Right cardiac atrium (tissue), 5 donors: ENCODE measurements around the gene GLRX. TPM values are rescaled to one million over a fixed set of nuclear protein-coding genes. Genes with fewer than 3 reads are reported as not detected.

Experiments used
- ATAC-seq, 2 donors: fragments of 200-7000 bp; cut with Tn5 transposase; one replicate each; pipeline versions ENCODE4 v1.8.0 to v1.9.1; 2020; ENCODE audit warnings: moderate library complexity in 2 of 2, mild to moderate bottlenecking in 1 of 2
- DNase-seq, 3 donors: peaks; one replicate each; pipeline ENCODE4 v3.0.0-alpha.2; 2020
- H3K27ac ChIP-seq: one replicate; pipeline ENCODE4 v1.5.1; 2013; ENCODE audit warnings: mild to moderate bottlenecking, low read length, control low read depth, moderate library complexity
- H3K27me3 ChIP-seq: one replicate; pipeline ENCODE4 v1.6.1; 2013; ENCODE audit not compliant: control insufficient read depth, insufficient read depth
- H3K4me1 ChIP-seq: one replicate; pipeline ENCODE4 v1.6.1; 2013; ENCODE audit warnings: low read length; ENCODE audit not compliant: control insufficient read depth, insufficient read depth
- H3K4me3 ChIP-seq: one replicate; pipeline ENCODE4 v1.5.1; 2013; ENCODE audit warnings: low read length, control low read depth
- H3K9me3 ChIP-seq: one replicate; pipeline ENCODE4 v1.6.1; 2013; ENCODE audit warnings: low read length; ENCODE audit not compliant: control insufficient read depth
- WGBS: extraction: QIAGEN DNeasy Blood & Tissue Kit; methylation state at CpG from one replicate; pipeline ENCODE4 v1.1.7; 2013; 5-methylcytosine and 5-hydroxymethylcytosine counted together
- intact Hi-C, 4 donors: fragments of 100-400 bp; cut with DNase I; formaldehyde crosslinking; loops; one replicate each; pipeline versions ENCODE4 v1.11.0 to v1.14.0; 2022 to 2023
- polyA plus RNA-seq: library from polyadenylated mRNA; stranded (reverse); fragments of 200-250 nt; gene quantifications from one replicate; pipeline ENCODE4 v1.2.3, GENCODE V29; 2013
- total RNA-seq, 4 donors: library from RNA; stranded (reverse); fragmentation: NEBNext Ultra II Directional; extraction: Animal tissue kit (Norgen Biotek cat#: 25700); gene quantifications; one replicate each; pipeline ENCODE4 v1.2.1, GENCODE V29; 2021
- donor health status: healthy with polysubstance abuse.
- donor health status: DM: no; HTN: yes; CAD: no.
- donor health status: DM: no; HTN: no; CAD: no.
- donor health status: DM: no; HTN: yes; CAD: no; lungs with severe emphysema.
- donor health status: DM: yes; HTN: yes; CAD: no.

GLRX gene
- total and polyA plus RNA-seq, 5 donors, result 70.2 to 192 (median 83.0) TPM

- WGBS, result 93% methylated on average over 3 of the region's 3 CpGs
- Histone ChIP-seq H3K27ac (no peak overlapping the region), H3K9me3 (no peaks in the 10 kb centered on the region), H3K4me1 (no peaks in the 10 kb centered on the region), H3K4me3 (no peak overlapping the region), H3K27me3 (no peaks in the 10 kb centered on the region)
- no peak for DNase-seq
- ATAC-seq, result no peak
- intact Hi-C loops, result no loop called here
These were observed 25.2 kb downstream of the GLRX start for GRCh38 chr5:95797301-95797700.

GRCh38 chr5:95794070-95794516 is 28.4 kb downstream of the GLRX start:
- DNase-seq, result no peak
- H3K9me3 ChIP-seq, result no peaks in the 10 kb centered on the region
- H3K27me3 ChIP-seq, result no peaks in the 10 kb centered on the region
- ATAC-seq, result no peak
- intact Hi-C loops, result no loop called here
- WGBS, result 49% methylated on average over 3 of the region's 3 CpGs
- no peak overlapping the region for H3K4me3 ChIP-seq
- H3K27ac ChIP-seq, result no peak overlapping the region
- no peaks in the 10 kb centered on the region for H3K4me1 ChIP-seq

- no peak overlapping the region for H3K27ac ChIP-seq
- DNase-seq, result no peak
- H3K4me1 ChIP-seq, result no peaks in the 10 kb centered on the region
- intact Hi-C loops, result no loop called here
- no peaks in the 10 kb centered on the region for H3K9me3 ChIP-seq
- no peak overlapping the region for H3K4me3 ChIP-seq
- ATAC-seq, result no peak
- no peaks in the 10 kb centered on the region for H3K27me3 ChIP-seq
- WGBS, result 82% methylated on average over 6 of the region's 6 CpGs
These were observed 30.8 kb downstream of the GLRX start for GRCh38 chr5:95791751-95792150.

GRCh38 chr5:95788493-95788892 is 34.0 kb downstream of the GLRX start:
- no peak overlapping the region for H3K27ac ChIP-seq
- H3K27me3 ChIP-seq, result no peaks in the 10 kb centered on the region
- no peaks in the 10 kb centered on the region for H3K9me3 ChIP-seq
- ATAC-seq (no peak), DNase-seq (no peak)
- WGBS, result 93% methylated on average over 8 of the region's 8 CpGs
- H3K4me3 ChIP-seq, result no peak overlapping the region
- no peaks in the 10 kb centered on the region for H3K4me1 ChIP-seq
- intact Hi-C loops, result loop anchor here in 1 of 4 donors (10.0 kb wide), 1 partner anchor 556 kb away; no protein-coding TSS in a partner anchor

- Histone ChIP-seq H3K9me3 (no peaks in the 10 kb centered on the region), H3K27ac (no peak overlapping the region), H3K4me1 (no peaks in the 10 kb centered on the region), H3K4me3 (no peak overlapping the region), H3K27me3 (no peaks in the 10 kb centered on the region)
- WGBS, result 82% methylated on average over 3 of the region's 3 CpGs
- DNase-seq (no peak), ATAC-seq (no peak)
- intact Hi-C loops, result loop anchor here in 1 of 4 donors (10.0 kb wide), 1 partner anchor 558 kb away; no protein-coding TSS in a partner anchor
These were observed 35.6 kb downstream of the GLRX start for GRCh38 chr5:95786821-95787418.

GRCh38 chr5:95784514-95785302 is 37.8 kb downstream of the GLRX start:
- DNase-seq, result no peak
- peak; percentile 20 to 39 for ATAC-seq
- no peak overlapping the region for H3K4me3 ChIP-seq
- intact Hi-C loops, result loop anchor here in 2 of 4 donors (5.0 to 10.0 kb wide), 2 partner anchors 63 to 560 kb away; no protein-coding TSS in a partner anchor
- no peaks in the 10 kb centered on the region for H3K4me1 ChIP-seq
- peak overlapping the region; percentile 43 for H3K27ac ChIP-seq
- no peaks in the 10 kb centered on the region for H3K9me3 ChIP-seq
- WGBS, result 75% methylated on average over 9 of the region's 9 CpGs
- no peaks in the 10 kb centered on the region for H3K27me3 ChIP-seq

- no peaks in the 10 kb centered on the region for H3K27me3 ChIP-seq
- no peak overlapping the region for H3K27ac ChIP-seq
- intact Hi-C loops, result loop anchor here in 2 of 4 donors (5.0 to 10.0 kb wide), 2 partner anchors 64 to 561 kb away; no protein-coding TSS in a partner anchor
- no peaks in the 10 kb centered on the region for H3K9me3 ChIP-seq
- H3K4me3 ChIP-seq, result no peak overlapping the region
- ATAC-seq (no peak), DNase-seq (no peak)
- WGBS, result 83% methylated on average over 3 of the region's 3 CpGs
- peaks cover 2% of the 10 kb centered on the region for H3K4me1 ChIP-seq
These were observed 38.9 kb downstream of the GLRX start for GRCh38 chr5:95783661-95784060.

- H3K4me1 ChIP-seq, result peaks cover 4% of the 10 kb centered on the region
These were observed 40.3 kb downstream of the GLRX start for GRCh38 chr5:95782181-95782580.

GRCh38 chr5:95781101-95781583 is 41.4 kb downstream of the GLRX start:
- Histone ChIP-seq H3K4me1 (peaks cover 4% of the 10 kb centered on the region), H3K27ac (no peak overlapping the region), H3K9me3 (no peaks in the 10 kb centered on the region), H3K4me3 (no peak overlapping the region), H3K27me3 (no peaks in the 10 kb centered on the region)
- intact Hi-C loops, result loop anchor here (2.0 to 10.0 kb wide), 4 partner anchors 64 to 564 kb away; no protein-coding TSS in a partner anchor
- WGBS, result 34% methylated on average over 4 of the region's 4 CpGs
- DNase-seq, result peak; percentile 80 to 92 (median 87)
- peak; percentile 93 to 94 for ATAC-seq

More at GRCh38 chr5:95782181-95782580, 40.3 kb downstream of the GLRX start:
- DNase-seq (no peak), ATAC-seq (no peak)
- no peaks in the 10 kb centered on the region for H3K27me3 ChIP-seq
- H3K9me3 ChIP-seq, result no peaks in the 10 kb centered on the region
- WGBS, result 91% methylated on average over 4 of the region's 4 CpGs
- intact Hi-C loops, result loop anchor here in 2 of 4 donors (5.0 to 10.0 kb wide), 2 partner anchors 65 to 563 kb away; no protein-coding TSS in a partner anchor
- H3K4me3 ChIP-seq, result no peak overlapping the region
- H3K27ac ChIP-seq, result no peak overlapping the region

GRCh38 chr5:95780597-95780996 is 41.9 kb downstream of the GLRX start:
- Histone ChIP-seq H3K9me3 (no peaks in the 10 kb centered on the region), H3K27ac (peak overlapping the region; percentile 39), H3K4me1 (peaks cover 4% of the 10 kb centered on the region), H3K27me3 (no peaks in the 10 kb centered on the region), H3K4me3 (no peak overlapping the region)
- peak; percentile 3 to 6 for ATAC-seq
- WGBS, result 83% methylated on average over 7 of the region's 7 CpGs
- intact Hi-C loops, result loop anchor here (2.0 to 10.0 kb wide), 4 partner anchors 64 to 564 kb away; no protein-coding TSS in a partner anchor
- DNase-seq, result peak in 1 of 3 donors; percentile 51

- peak in 1 of 2 donors; percentile 24 for ATAC-seq
- intact Hi-C loops, result loop anchor here (2.0 to 10.0 kb wide), 4 partner anchors 65 to 565 kb away; no protein-coding TSS in a partner anchor
- WGBS, result 36% methylated on average over 2 of the region's 2 CpGs
- Histone ChIP-seq H3K4me1 (peaks cover 4% of the 10 kb centered on the region), H3K27me3 (no peaks in the 10 kb centered on the region), H3K4me3 (no peak overlapping the region), H3K9me3 (no peaks in the 10 kb centered on the region), H3K27ac (peak overlapping the region; percentile 9)
- no peak for DNase-seq
These were observed 42.9 kb downstream of the GLRX start for GRCh38 chr5:95779611-95780010.
